Endodermal cell (in vitro differentiated cells): ENCODE results near the gene ZNF182. TPM values are rescaled to one million over a fixed set of nuclear protein-coding genes. Genes with fewer than 3 reads are reported as not detected.

ENCODE experiments used
- DNase-seq: peaks from one replicate; pipeline ENCODE4 v3.0.0-alpha.2; 2017
- H3K27ac ChIP-seq: 2 replicates; pipeline ENCODE4 v1.5.1; 2013; ENCODE audit warnings: mild to moderate bottlenecking, low read depth, low read length, moderate library complexity
- H3K27me3 ChIP-seq: 2 replicates; pipeline ENCODE4 v1.6.1; 2013; ENCODE audit warnings: mild to moderate bottlenecking, low read length, moderate library complexity; ENCODE audit not compliant: insufficient read depth, control insufficient read depth, poor library complexity, severe bottlenecking
- H3K36me3 ChIP-seq: 2 replicates; pipeline ENCODE4 v1.7.0; 2013; ENCODE audit warnings: mild to moderate bottlenecking, low read length, moderate library complexity; ENCODE audit not compliant: control insufficient read depth, insufficient read depth
- H3K4me1 ChIP-seq: one replicate; pipeline ENCODE4 v1.7.0; 2013; ENCODE audit warnings: low read length; ENCODE audit not compliant: control insufficient read depth, insufficient read depth
- H3K4me3 ChIP-seq: 2 replicates; pipeline ENCODE4 v1.5.1; 2013; ENCODE audit warnings: mild to moderate bottlenecking, low read length, moderate library complexity
- H3K9ac ChIP-seq: 2 replicates; pipeline ENCODE4 v1.6.1; 2013; ENCODE audit warnings: mild to moderate bottlenecking, low read length, moderate library complexity; ENCODE audit not compliant: poor library complexity, severe bottlenecking; ENCODE audit errors: extremely low read depth
- H3K9me3 ChIP-seq: 2 replicates; pipeline ENCODE4 v1.6.1; 2013; ENCODE audit warnings: mild to moderate bottlenecking, low read length, moderate library complexity; ENCODE audit not compliant: control insufficient read depth
- H3K27ac Mint-ChIP-seq: 2 replicates; pipeline ENCODE4 v1.8.0; 2020; ENCODE audit warnings: mixed read lengths
- H3K27me3 Mint-ChIP-seq: 2 replicates; pipeline ENCODE4 v1.8.0; 2021; ENCODE audit warnings: mild to moderate bottlenecking, mixed read lengths; ENCODE audit not compliant: insufficient read depth
- H3K36me3 Mint-ChIP-seq: 2 replicates; pipeline ENCODE4 v1.8.0; 2020; ENCODE audit warnings: low read depth, mixed read lengths
- H3K4me1 Mint-ChIP-seq: 2 replicates; pipeline ENCODE4 v1.8.0; 2020; ENCODE audit warnings: mixed read lengths
- H3K4me3 Mint-ChIP-seq: 2 replicates; pipeline ENCODE4 v1.8.0; 2020; ENCODE audit warnings: mild to moderate bottlenecking, moderate library complexity, mixed read lengths
- H3K9me3 Mint-ChIP-seq: 2 replicates; pipeline ENCODE4 v1.8.0; 2020; ENCODE audit warnings: mild to moderate bottlenecking, mixed read lengths
- CTCF ChIP-seq: fragments of 200-600 bp; sonication (generic); conservative IDR thresholded peaks from 2 replicates; pipeline ENCODE4 v1.5.0; 2021; ENCODE audit warnings: antibody characterized with exemption, mild to moderate bottlenecking
- WGBS, 2 experiments: methylation state at CpG; one replicate each; pipeline versions ENCODE4 v1.1.5 to v1.1.7; 2013; ENCODE audit warnings: missing lambda C conversion rate in 2 of 2, mixed read lengths in 1 of 2; ENCODE audit not compliant: insufficient coverage in 1 of 2, insufficient read length in 1 of 2; 5-methylcytosine and 5-hydroxymethylcytosine counted together
- total RNA-seq, 2 donors: library from RNA; stranded (reverse); fragmentation: NEBNext Ultra II Directional in 1 of 2; extraction: Animal tissue kit (Norgen Biotek cat#: 25700) in 1 of 2; gene quantifications; 2 replicates in 1 of 2; 3 replicates in 1 of 2; pipeline ENCODE4 v1.2.1, GENCODE V29; 2021

ZNF182 gene
- total RNA-seq, 2 donors from 2014 or later = 5.8 to 10.5 TPM

- Histone ChIP-seq H3K9ac (no peak overlapping the region), H3K36me3 (peaks cover 10% of the 10 kb centered on the region), H3K27ac (no peak overlapping the region), H3K9me3 (no peaks in the 10 kb centered on the region), H3K4me1 (no peaks in the 10 kb centered on the region), H3K4me3 (no peak overlapping the region), H3K27me3 (no peaks in the 10 kb centered on the region)
- TF ChIP-seq CTCF = no peak
- no peak for DNase-seq
- Mint-ChIP-seq H3K27me3 (no peaks in the 10 kb centered on the region), H3K4me1 (no peaks in the 10 kb centered on the region), H3K36me3 (peaks cover 49% of the 10 kb centered on the region), H3K4me3 (no peak overlapping the region), H3K9me3 (peaks cover 70% of the 10 kb centered on the region), H3K27ac (no peak overlapping the region)
- 90% methylated on average over 1 of the region's 1 CpG; no CpG with 5 or more reads in 1 of the 2 experiments for WGBS, 2 experiments
Observed at GRCh38 chrX:47992095-47992380, 11.8 kb downstream of the ZNF182 start.

DNA sequence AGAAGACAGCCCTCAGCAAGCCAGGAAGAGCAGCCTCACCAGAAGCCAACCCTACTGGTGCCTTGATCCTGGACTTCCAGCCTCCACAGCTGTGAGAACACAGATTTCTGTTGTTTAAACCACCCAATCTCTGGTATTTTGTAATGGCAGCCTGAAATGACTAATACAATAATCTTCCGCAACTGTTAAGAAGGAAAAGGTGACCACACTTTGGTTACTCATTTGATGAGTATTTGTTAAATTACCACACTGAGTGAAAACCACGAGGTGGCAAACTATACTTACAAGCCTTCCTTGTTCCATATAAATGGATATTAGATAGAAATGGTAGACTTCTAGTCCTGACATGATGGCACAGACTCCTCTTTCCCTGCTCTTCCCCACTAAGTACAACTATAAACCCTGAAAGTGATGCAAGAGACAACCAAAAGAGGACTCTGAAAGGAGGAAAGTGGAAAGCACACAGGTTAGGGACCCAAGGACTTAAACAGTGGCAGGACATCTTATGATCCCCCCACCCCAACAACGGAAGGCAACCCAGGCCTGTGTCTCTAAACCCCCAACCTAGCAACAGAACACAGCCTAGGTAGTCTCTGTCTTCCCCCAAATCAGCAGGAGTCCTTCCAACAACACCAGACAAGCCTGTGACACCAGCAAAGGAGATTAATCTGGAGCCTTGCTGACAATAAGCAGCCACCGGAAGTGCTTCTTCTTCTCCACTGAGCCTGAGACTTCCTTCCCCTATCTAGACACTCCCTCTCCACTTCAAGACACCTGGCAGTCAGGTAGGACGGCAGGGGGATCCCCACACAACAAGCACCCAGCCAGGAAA, 12.3 kb downstream of the ZNF182 start:
- peaks cover 10% of the 10 kb centered on the region for H3K36me3 ChIP-seq
- H3K4me1 ChIP-seq = no peaks in the 10 kb centered on the region
- DNase-seq = no peak
- no peak for TF ChIP-seq CTCF
- WGBS, 2 experiments = 97% methylated on average over 4 of the region's 5 CpGs; no CpG with 5 or more reads in 1 of the 2 experiments
- H3K9ac ChIP-seq = no peak overlapping the region
- no peaks in the 10 kb centered on the region for H3K27me3 ChIP-seq
- no peak overlapping the region for H3K4me3 ChIP-seq
- H3K9me3 Mint-ChIP-seq = peaks cover 75% of the 10 kb centered on the region
- H3K27ac ChIP-seq = no peak overlapping the region
- no peaks in the 10 kb centered on the region for H3K4me1 Mint-ChIP-seq
- H3K36me3 Mint-ChIP-seq = peaks cover 54% of the 10 kb centered on the region
- no peaks in the 10 kb centered on the region for H3K9me3 ChIP-seq
- H3K27me3 Mint-ChIP-seq = no peaks in the 10 kb centered on the region
- no peak overlapping the region for H3K27ac Mint-ChIP-seq
- H3K4me3 Mint-ChIP-seq = no peak overlapping the region

DNA sequence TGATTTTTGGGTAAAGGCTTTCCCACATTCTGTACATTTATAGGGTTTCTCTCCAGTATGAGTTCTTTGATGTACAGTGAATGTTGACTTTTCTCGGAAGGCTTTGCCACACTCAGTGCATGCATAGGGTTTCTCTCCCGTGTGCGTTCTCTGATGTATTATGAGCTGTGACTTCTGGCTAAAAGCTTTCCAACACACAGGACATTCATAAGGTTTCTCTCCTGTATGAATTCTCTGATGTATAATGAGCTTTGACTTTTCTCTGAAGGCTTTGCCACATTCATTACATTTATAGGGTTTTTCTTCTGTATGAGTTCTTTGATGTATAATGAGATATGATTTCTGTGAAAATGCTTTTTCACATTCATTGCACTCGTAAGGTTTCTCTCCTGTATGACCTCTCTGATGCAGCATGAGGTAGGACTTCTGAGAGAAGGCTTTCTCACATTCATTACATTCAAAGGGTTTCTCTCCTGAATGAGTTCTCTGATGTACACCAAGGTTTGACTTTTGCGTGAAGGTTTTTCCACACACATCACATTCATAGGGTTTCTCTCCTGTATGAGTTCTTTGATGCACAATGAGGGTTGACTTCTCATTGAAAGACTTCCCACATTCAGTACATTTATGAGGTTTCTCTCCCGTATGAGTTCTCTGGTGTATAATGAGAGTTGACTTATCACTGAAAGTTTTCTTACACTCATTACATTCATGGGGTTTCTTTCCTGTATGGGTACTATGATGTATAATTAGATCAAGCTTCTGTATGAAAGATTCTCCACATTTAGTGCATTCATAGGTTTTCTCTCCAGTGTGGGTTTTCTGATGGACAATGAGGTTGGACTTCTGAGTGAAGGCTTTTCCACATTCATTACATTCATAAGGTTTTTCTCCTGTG, 27.3 kb downstream of the ZNF182 start:
- Mint-ChIP-seq H3K27me3 (no peaks in the 10 kb centered on the region), H3K36me3 (peaks cover 83% of the 10 kb centered on the region), H3K9me3 (peaks cover 97% of the 10 kb centered on the region), H3K27ac (no peak overlapping the region), H3K4me1 (no peaks in the 10 kb centered on the region), H3K4me3 (no peak overlapping the region)
- no peak overlapping the region for H3K27ac ChIP-seq
- peak overlapping the region; percentile 58 for H3K4me3 ChIP-seq
- DNase-seq = no peak
- H3K4me1 ChIP-seq = no peaks in the 10 kb centered on the region
- H3K9ac ChIP-seq = no peak overlapping the region
- no peak for TF ChIP-seq CTCF
- peaks cover 79% of the 10 kb centered on the region for H3K9me3 ChIP-seq
- H3K27me3 ChIP-seq = no peaks in the 10 kb centered on the region
- peaks cover 62% of the 10 kb centered on the region for H3K36me3 ChIP-seq
- WGBS, 2 experiments = 90 to 92% methylated on average over 2 to 5 of the region's 6 CpGs
